ENCODE data around the gene XPR1.
"Not testable (repeated sequence)": the region's sequence is repeated elsewhere in the genome, so short reads cannot be mapped to it uniquely, and the experiment has no call there.

The XPR1 gene

GRCh38 chr1:180816132-180816531 lies 184.3 kb downstream of the XPR1 start:
- H3K9ac ChIP-seq (ENCODE audit: low read length): no peak overlapping the region
- no peak overlapping the region for H3K4me3 ChIP-seq (ENCODE audit: low read depth in 1 of 2, low read length in 2 of 2)
- no peak overlapping the region for H3K27ac ChIP-seq (ENCODE audit: low read depth, low read length)
- no peaks in the 10 kb centered on the region for H3K27me3 ChIP-seq (ENCODE audit: control insufficient read depth in 1 of 2, insufficient read depth in 2 of 2, low read length in 2 of 2)
- H3K9me3 ChIP-seq (ENCODE audit: low read length): no peaks in the 10 kb centered on the region
- no peaks in the 10 kb centered on the region for H3K4me1 ChIP-seq (ENCODE audit: insufficient read depth, low read length)
- peaks cover 6% of the 10 kb centered on the region for H3K36me3 ChIP-seq (ENCODE audit: insufficient read depth, low read length)

GRCh38 chr1:180821970-180822369 lies 190.1 kb downstream of the XPR1 start:
- Histone ChIP-seq H3K9me3 (ENCODE audit: low read length) (no peaks in the 10 kb centered on the region), H3K27me3 (ENCODE audit: control insufficient read depth in 1 of 2, insufficient read depth in 2 of 2, low read length in 2 of 2) (no peaks in the 10 kb centered on the region), H3K4me1 (ENCODE audit: insufficient read depth, low read length) (no peaks in the 10 kb centered on the region), H3K27ac (ENCODE audit: low read depth, low read length) (no peak overlapping the region), H3K4me3 (ENCODE audit: low read depth in 1 of 2, low read length in 2 of 2) (no peak overlapping the region), H3K9ac (ENCODE audit: low read length) (no peak overlapping the region), H3K36me3 (ENCODE audit: insufficient read depth, low read length) (no peaks in the 10 kb centered on the region)

GRCh38 chr1:180831507-180831906 lies 199.7 kb downstream of the XPR1 start:
- not testable (repeated sequence) for H3K9ac ChIP-seq (ENCODE audit: low read length); H3K27me3 ChIP-seq (ENCODE audit: control insufficient read depth in 1 of 2, insufficient read depth in 2 of 2, low read length in 2 of 2); H3K36me3 ChIP-seq (ENCODE audit: insufficient read depth, low read length); H3K27ac ChIP-seq (ENCODE audit: low read depth, low read length); H3K4me1 ChIP-seq (ENCODE audit: insufficient read depth, low read length); H3K4me3 ChIP-seq (ENCODE audit: low read depth in 1 of 2, low read length in 2 of 2); H3K9me3 ChIP-seq (ENCODE audit: low read length)

- not testable (repeated sequence) for H3K4me1 ChIP-seq (ENCODE audit: insufficient read depth, low read length); H3K9me3 ChIP-seq (ENCODE audit: low read length); H3K27me3 ChIP-seq (ENCODE audit: control insufficient read depth in 1 of 2, insufficient read depth in 2 of 2, low read length in 2 of 2); H3K27ac ChIP-seq (ENCODE audit: low read depth, low read length); H3K9ac ChIP-seq (ENCODE audit: low read length); H3K4me3 ChIP-seq (ENCODE audit: low read depth in 1 of 2, low read length in 2 of 2)
- peaks cover 13% of the 10 kb centered on the region for H3K36me3 ChIP-seq (ENCODE audit: insufficient read depth, low read length)
Measured at GRCh38 chr1:180833180-180833579, 201.4 kb downstream of the XPR1 start.

GRCh38 chr1:180836449-180836848 lies 204.6 kb downstream of the XPR1 start:
- peaks cover 13% of the 10 kb centered on the region for H3K36me3 ChIP-seq (ENCODE audit: insufficient read depth, low read length)
- no peak overlapping the region for H3K9ac ChIP-seq (ENCODE audit: low read length)
- H3K27me3 ChIP-seq (ENCODE audit: control insufficient read depth in 1 of 2, insufficient read depth in 2 of 2, low read length in 2 of 2): no peaks in the 10 kb centered on the region
- no peak overlapping the region for H3K27ac ChIP-seq (ENCODE audit: low read depth, low read length)
- H3K4me1 ChIP-seq (ENCODE audit: insufficient read depth, low read length): no peaks in the 10 kb centered on the region
- H3K4me3 ChIP-seq (ENCODE audit: low read depth in 1 of 2, low read length in 2 of 2): no peak overlapping the region
- no peaks in the 10 kb centered on the region for H3K9me3 ChIP-seq (ENCODE audit: low read length)

- H3K9me3 ChIP-seq (ENCODE audit: low read length): no peaks in the 10 kb centered on the region
- H3K36me3 ChIP-seq (ENCODE audit: insufficient read depth, low read length): peaks cover 13% of the 10 kb centered on the region
- H3K9ac ChIP-seq (ENCODE audit: low read length): no peak overlapping the region
- no peaks in the 10 kb centered on the region for H3K27me3 ChIP-seq (ENCODE audit: control insufficient read depth in 1 of 2, insufficient read depth in 2 of 2, low read length in 2 of 2)
- H3K27ac ChIP-seq (ENCODE audit: low read depth, low read length): no peak overlapping the region
- no peaks in the 10 kb centered on the region for H3K4me1 ChIP-seq (ENCODE audit: insufficient read depth, low read length)
- no peak overlapping the region for H3K4me3 ChIP-seq (ENCODE audit: low read depth in 1 of 2, low read length in 2 of 2)
Measured at GRCh38 chr1:180837020-180837419, 205.2 kb downstream of the XPR1 start.

- Histone ChIP-seq H3K4me3 (ENCODE audit: low read depth in 1 of 2, low read length in 2 of 2) (no peak overlapping the region), H3K4me1 (ENCODE audit: insufficient read depth, low read length) (no peaks in the 10 kb centered on the region), H3K27me3 (ENCODE audit: control insufficient read depth in 1 of 2, insufficient read depth in 2 of 2, low read length in 2 of 2) (no peaks in the 10 kb centered on the region), H3K27ac (ENCODE audit: low read depth, low read length) (no peak overlapping the region), H3K9me3 (ENCODE audit: low read length) (no peaks in the 10 kb centered on the region), H3K9ac (ENCODE audit: low read length) (no peak overlapping the region), H3K36me3 (ENCODE audit: insufficient read depth, low read length) (peaks cover 13% of the 10 kb centered on the region)
Measured at GRCh38 chr1:180838535-180838934, 206.7 kb downstream of the XPR1 start.

GRCh38 chr1:180839547-180839946 lies 207.7 kb downstream of the XPR1 start:
- H3K9ac ChIP-seq (ENCODE audit: low read length): no peak overlapping the region
- H3K9me3 ChIP-seq (ENCODE audit: low read length): no peaks in the 10 kb centered on the region
- peaks cover 13% of the 10 kb centered on the region for H3K36me3 ChIP-seq (ENCODE audit: insufficient read depth, low read length)
- no peaks in the 10 kb centered on the region for H3K4me1 ChIP-seq (ENCODE audit: insufficient read depth, low read length)
- no peak overlapping the region for H3K4me3 ChIP-seq (ENCODE audit: low read depth in 1 of 2, low read length in 2 of 2)
- no peak overlapping the region for H3K27ac ChIP-seq (ENCODE audit: low read depth, low read length)
- no peaks in the 10 kb centered on the region for H3K27me3 ChIP-seq (ENCODE audit: control insufficient read depth in 1 of 2, insufficient read depth in 2 of 2, low read length in 2 of 2)

- Histone ChIP-seq H3K9me3 (ENCODE audit: low read length) (no peaks in the 10 kb centered on the region), H3K27me3 (ENCODE audit: control insufficient read depth in 1 of 2, insufficient read depth in 2 of 2, low read length in 2 of 2) (no peaks in the 10 kb centered on the region), H3K4me3 (ENCODE audit: low read depth in 1 of 2, low read length in 2 of 2) (no peak overlapping the region), H3K27ac (ENCODE audit: low read depth, low read length) (no peak overlapping the region), H3K9ac (ENCODE audit: low read length) (no peak overlapping the region), H3K4me1 (ENCODE audit: insufficient read depth, low read length) (no peaks in the 10 kb centered on the region), H3K36me3 (ENCODE audit: insufficient read depth, low read length) (peaks cover 5% of the 10 kb centered on the region)
Measured at GRCh38 chr1:180841415-180841814, 209.6 kb downstream of the XPR1 start.

GRCh38 chr1:180842052-180842451 lies 210.2 kb downstream of the XPR1 start:
- Histone ChIP-seq H3K9ac (ENCODE audit: low read length) (no peak overlapping the region), H3K27me3 (ENCODE audit: control insufficient read depth in 1 of 2, insufficient read depth in 2 of 2, low read length in 2 of 2) (no peaks in the 10 kb centered on the region), H3K27ac (ENCODE audit: low read depth, low read length) (no peak overlapping the region), H3K9me3 (ENCODE audit: low read length) (no peaks in the 10 kb centered on the region), H3K4me3 (ENCODE audit: low read depth in 1 of 2, low read length in 2 of 2) (no peak overlapping the region), H3K36me3 (ENCODE audit: insufficient read depth, low read length) (no peaks in the 10 kb centered on the region), H3K4me1 (ENCODE audit: insufficient read depth, low read length) (no peaks in the 10 kb centered on the region)

- Histone ChIP-seq H3K36me3 (ENCODE audit: insufficient read depth, low read length) (no peaks in the 10 kb centered on the region), H3K9me3 (ENCODE audit: low read length) (no peaks in the 10 kb centered on the region), H3K27me3 (ENCODE audit: control insufficient read depth in 1 of 2, insufficient read depth in 2 of 2, low read length in 2 of 2) (no peaks in the 10 kb centered on the region), H3K9ac (ENCODE audit: low read length) (no peak overlapping the region), H3K4me1 (ENCODE audit: insufficient read depth, low read length) (no peaks in the 10 kb centered on the region), H3K4me3 (ENCODE audit: low read depth in 1 of 2, low read length in 2 of 2) (no peak overlapping the region), H3K27ac (ENCODE audit: low read depth, low read length) (no peak overlapping the region)
Measured at GRCh38 chr1:180842491-180843275, 210.9 kb downstream of the XPR1 start.

- no peaks in the 10 kb centered on the region for H3K36me3 ChIP-seq (ENCODE audit: insufficient read depth, low read length)
- no peaks in the 10 kb centered on the region for H3K27me3 ChIP-seq (ENCODE audit: control insufficient read depth in 1 of 2, insufficient read depth in 2 of 2, low read length in 2 of 2)
- no peaks in the 10 kb centered on the region for H3K9me3 ChIP-seq (ENCODE audit: low read length)
- no peak overlapping the region for H3K4me3 ChIP-seq (ENCODE audit: low read depth in 1 of 2, low read length in 2 of 2)
- H3K9ac ChIP-seq (ENCODE audit: low read length): no peak overlapping the region
- no peak overlapping the region for H3K27ac ChIP-seq (ENCODE audit: low read depth, low read length)
- no peaks in the 10 kb centered on the region for H3K4me1 ChIP-seq (ENCODE audit: insufficient read depth, low read length)
Measured at GRCh38 chr1:180845352-180845751, 213.5 kb downstream of the XPR1 start.
